ENCODE results near the gene UNC5CL. TPM values are rescaled to one million over a fixed set of nuclear protein-coding genes. Genes with fewer than 3 reads are reported as not detected.

The UNC5CL gene
- total RNA-seq, 1 experiment from 2014 or later: 0.81 TPM

GRCh38 chr6:41056768-41057490 lies 17.9 kb upstream of the UNC5CL start:
- no peak overlapping the region for H3K56ac ChIP-seq (ENCODE audit: insufficient read length, low read depth, low read length)
- H2BK5ac ChIP-seq (ENCODE audit: insufficient read length, low read length): no peak overlapping the region
- H3K27me3 ChIP-seq (ENCODE audit: insufficient read depth, low read length): no peaks in the 10 kb centered on the region
- no peaks in the 10 kb centered on the region for H3K23me2 ChIP-seq (ENCODE audit: insufficient read length, low read depth, low read length, poor library complexity, severe bottlenecking)
- H3K79me1 ChIP-seq (ENCODE audit: insufficient read depth, low read depth, low read length, poor library complexity, severe bottlenecking): no peaks in the 10 kb centered on the region
- H2AFZ ChIP-seq (ENCODE audit: low read length): no peak overlapping the region
- peaks cover 21 to 22% of the 10 kb centered on the region in 2 experiments for H3K4me1 Mint-ChIP-seq
- no peaks in the 10 kb centered on the region for H3K79me2 ChIP-seq (ENCODE audit: insufficient read depth, low read length)
- H3T11ph ChIP-seq (ENCODE audit: low read length): no peak overlapping the region
- peaks cover 0 to 9% (median 0%) of the 10 kb centered on the region in 3 experiments; a peak in 2 of 7 replicates for H3K36me3 Mint-ChIP-seq (ENCODE audit: insufficient read depth in 1 of 3, low read depth in 3 of 3)
- no peaks in the 10 kb centered on the region for H3K27me3 Mint-ChIP-seq (ENCODE audit: low read depth)
- no peaks in the 10 kb centered on the region for H3K9me3 ChIP-seq (ENCODE audit: control insufficient read depth, low read depth, low read length)
- DNase-seq: no peak
- no peak overlapping the region for H4K5ac ChIP-seq (ENCODE audit: insufficient read length, low read depth, low read length)
- H2AK5ac ChIP-seq (ENCODE audit: insufficient read length, low read length): no peak overlapping the region
- no peak overlapping the region for H3K4me3 Mint-ChIP-seq
- no peaks in the 10 kb centered on the region for H3K9me3 Mint-ChIP-seq
- no peak overlapping the region for H3K9ac ChIP-seq (ENCODE audit: extremely low read depth, insufficient read length, low read length)
- no peak overlapping the region for H3K27ac Mint-ChIP-seq
- H2BK15ac ChIP-seq (ENCODE audit: low read depth, low read length): no peak overlapping the region
- no peak overlapping the region for H3K14ac ChIP-seq (ENCODE audit: insufficient read depth, low read length)
- no peak overlapping the region for H3K18ac ChIP-seq (ENCODE audit: insufficient read length, low read depth, low read length)
- no peak overlapping the region for H2BK12ac ChIP-seq (ENCODE audit: insufficient read length, low read depth, low read length)
- H2BK120ac ChIP-seq (ENCODE audit: low read depth, low read length, poor library complexity, severe bottlenecking): no peak overlapping the region
- H3K23ac ChIP-seq (ENCODE audit: insufficient read length, low read depth, low read length): no peak overlapping the region
- H3K27ac ChIP-seq (ENCODE audit: insufficient read length, low read depth, low read length): no peak overlapping the region
- H4K20me1 ChIP-seq (ENCODE audit: control insufficient read depth, insufficient read depth, insufficient read length): no peaks in the 10 kb centered on the region
- no peak overlapping the region for H4K91ac ChIP-seq (ENCODE audit: insufficient read length, low read depth, low read length)
- H4K8ac ChIP-seq (replicated peaks; ENCODE audit: insufficient read length, low read depth, low read length): no peak overlapping the region
- TF ChIP-seq, protein P1, sequence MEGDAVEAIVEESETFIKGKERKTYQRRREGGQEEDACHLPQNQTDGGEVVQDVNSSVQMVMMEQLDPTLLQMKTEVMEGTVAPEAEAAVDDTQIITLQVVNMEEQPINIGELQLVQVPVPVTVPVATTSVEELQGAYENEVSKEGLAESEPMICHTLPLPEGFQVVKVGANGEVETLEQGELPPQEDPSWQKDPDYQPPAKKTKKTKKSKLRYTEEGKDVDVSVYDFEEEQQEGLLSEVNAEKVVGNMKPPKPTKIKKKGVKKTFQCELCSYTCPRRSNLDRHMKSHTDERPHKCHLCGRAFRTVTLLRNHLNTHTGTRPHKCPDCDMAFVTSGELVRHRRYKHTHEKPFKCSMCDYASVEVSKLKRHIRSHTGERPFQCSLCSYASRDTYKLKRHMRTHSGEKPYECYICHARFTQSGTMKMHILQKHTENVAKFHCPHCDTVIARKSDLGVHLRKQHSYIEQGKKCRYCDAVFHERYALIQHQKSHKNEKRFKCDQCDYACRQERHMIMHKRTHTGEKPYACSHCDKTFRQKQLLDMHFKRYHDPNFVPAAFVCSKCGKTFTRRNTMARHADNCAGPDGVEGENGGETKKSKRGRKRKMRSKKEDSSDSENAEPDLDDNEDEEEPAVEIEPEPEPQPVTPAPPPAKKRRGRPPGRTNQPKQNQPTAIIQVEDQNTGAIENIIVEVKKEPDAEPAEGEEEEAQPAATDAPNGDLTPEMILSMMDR (conservative IDR thresholded peaks at IDR 0.05): no peak
- no peak overlapping the region for H3K4ac ChIP-seq (ENCODE audit: low read depth, low read length)
- H2BK20ac ChIP-seq (ENCODE audit: low read depth, low read length, poor library complexity, severe bottlenecking): no peak overlapping the region
- peaks cover 7% of the 10 kb centered on the region; the same call in 1 of the 2 replicates for H3K4me1 ChIP-seq (ENCODE audit: insufficient read depth, low read length)
- H3K4me2 ChIP-seq (ENCODE audit: insufficient read depth, insufficient read length, low read length): no peak overlapping the region
- WGBS (ENCODE audit: extremely low coverage, insufficient read length, low lambda C conversion rate): no CpG with 5 or more reads among the region's 6 CpGs
